Mucosa of gallbladder (tissue), 1 donor: Measurements from ENCODE around the gene DNAJA2. TPM values are rescaled to one million over a fixed set of nuclear protein-coding genes. Genes with fewer than 3 reads are reported as not detected.
"Not testable (repeated sequence)": the region's sequence is repeated elsewhere in the genome, so short reads cannot be mapped to it uniquely, and the experiment has no call there.

ENCODE experiments used
- DNase-seq: peaks from one replicate; pipeline ENCODE4 v3.0.0-alpha.2; 2020; ENCODE audit warnings: low spot score
- total RNA-seq: library from RNA; stranded (reverse); gene quantifications from one replicate; pipeline ENCODE4 v1.2.1, GENCODE V29; 2021
- donor health status: DM: no; HTN: no; CAD: no.

DNAJA2 gene
- total RNA-seq: 62.8 TPM

DNA sequence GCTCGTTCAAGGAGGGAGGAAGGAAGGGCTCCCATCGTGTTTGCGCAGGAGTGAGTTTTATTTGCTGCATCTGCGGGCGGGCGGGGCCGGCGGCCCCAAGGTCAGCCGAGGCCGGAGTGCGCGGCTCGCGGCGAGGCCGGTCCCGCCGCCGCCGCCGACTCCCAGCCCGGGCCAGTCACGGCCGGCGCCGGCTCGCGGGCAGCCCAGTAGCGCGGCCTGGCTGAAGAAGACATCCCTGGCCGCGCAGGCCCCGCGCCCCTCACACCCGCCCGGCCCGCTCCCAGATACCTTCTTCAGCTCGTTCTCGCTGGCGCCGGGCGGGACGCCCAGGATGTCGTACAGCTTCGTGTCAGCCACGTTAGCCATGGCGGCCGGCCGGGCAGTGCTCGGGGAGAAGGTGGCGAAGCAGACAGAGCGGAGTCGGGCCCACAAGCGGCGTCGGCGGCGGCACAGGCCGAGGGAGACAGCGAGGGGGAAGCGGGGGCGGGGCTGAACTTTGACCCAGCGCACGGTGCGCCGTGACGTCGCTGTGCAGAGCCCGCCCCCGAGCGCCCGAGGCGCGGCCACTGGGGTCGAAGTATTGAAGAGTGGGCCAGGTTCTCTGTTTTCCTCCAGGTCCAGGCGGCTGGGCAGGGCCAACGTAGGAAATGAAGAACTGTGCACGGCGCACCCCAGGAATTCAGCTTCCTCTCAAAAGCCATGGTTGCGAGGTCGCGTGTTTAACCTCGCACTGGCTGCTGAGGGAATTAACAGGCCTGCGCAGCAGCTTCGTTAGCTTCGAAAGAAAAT, at the start of gene DNAJA2:
Gene DNAJA2, minus strand, starts transcription at position 468 of the 789 bp plus-strand sequence. Its CDS starts 102 bp downstream, at position 366.
- DNase-seq: peak; percentile 94

DNA sequence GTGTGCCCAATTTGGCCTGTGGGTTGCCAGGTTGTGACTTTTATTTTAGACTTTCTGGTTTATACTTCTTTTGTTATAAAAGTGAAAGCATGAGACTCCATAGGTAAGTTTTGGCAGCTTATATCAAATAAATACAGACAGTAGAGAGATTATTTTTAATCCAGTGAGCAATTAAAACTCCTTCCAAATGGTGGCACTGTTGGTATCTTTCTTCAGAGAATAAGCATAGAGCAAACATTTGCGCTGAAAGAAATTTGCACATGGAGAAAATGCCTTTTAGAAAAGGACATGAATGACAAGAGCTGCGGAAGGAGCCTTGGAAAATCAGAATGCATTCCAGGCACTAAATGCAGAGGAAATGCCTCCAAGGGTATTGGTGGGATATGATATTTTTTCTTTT, 46.1 kb upstream of the DNAJA2 start:
- no peak for DNase-seq

DNA sequence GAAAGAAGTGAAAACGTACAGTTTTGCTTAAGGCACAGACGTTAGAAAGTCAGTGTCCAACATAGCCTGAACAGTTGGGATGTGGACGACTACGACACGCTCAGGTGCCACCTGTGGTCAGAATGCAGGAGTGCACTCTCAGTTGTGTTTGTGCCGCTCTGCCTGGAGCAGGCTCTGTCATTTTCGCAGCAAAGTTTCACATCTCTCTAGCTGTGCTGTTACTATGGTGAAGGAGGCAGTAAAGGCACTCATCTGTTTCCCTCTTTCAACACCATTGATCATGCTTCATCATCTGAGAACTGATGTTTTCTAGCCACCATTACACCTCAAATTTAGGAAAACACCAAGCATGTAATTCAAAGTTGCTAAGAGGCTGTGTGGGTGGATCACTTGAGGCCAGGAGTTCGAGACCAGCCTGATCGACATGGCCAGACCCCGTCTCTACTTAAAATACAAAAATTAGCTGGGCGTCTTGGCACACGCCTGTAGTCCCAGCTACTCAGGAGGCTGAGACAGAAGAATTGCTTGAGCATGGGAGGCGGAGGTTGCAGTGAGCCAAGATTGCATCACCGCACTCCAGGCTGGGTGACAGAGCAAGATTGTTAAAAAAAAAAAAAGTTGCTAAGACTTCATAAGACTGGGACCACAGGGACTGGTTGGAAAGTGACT, 44.9 kb upstream of the DNAJA2 start:
- peak; percentile 45 for DNase-seq

DNA sequence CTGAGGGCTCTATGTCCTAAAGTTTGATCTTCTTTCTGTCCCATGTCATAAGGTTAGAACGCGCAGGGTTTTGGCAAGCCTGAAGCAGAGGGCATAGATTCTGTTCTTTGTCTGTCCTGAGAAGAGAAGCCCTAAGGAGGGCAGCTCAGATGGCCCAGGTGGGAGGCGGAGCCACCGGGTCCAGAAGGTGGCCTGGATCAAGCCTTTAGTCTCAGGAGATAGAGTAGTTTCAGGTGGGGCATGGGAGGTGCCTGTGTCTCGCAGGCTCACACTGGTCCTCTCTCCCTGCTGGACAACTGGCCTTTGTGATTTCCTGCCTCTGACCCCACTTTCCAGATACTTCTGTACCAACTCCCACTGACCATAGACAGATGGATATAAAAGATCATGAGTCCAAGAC, 44.2 kb upstream of the DNAJA2 start:
- DNase-seq: no peak

DNA sequence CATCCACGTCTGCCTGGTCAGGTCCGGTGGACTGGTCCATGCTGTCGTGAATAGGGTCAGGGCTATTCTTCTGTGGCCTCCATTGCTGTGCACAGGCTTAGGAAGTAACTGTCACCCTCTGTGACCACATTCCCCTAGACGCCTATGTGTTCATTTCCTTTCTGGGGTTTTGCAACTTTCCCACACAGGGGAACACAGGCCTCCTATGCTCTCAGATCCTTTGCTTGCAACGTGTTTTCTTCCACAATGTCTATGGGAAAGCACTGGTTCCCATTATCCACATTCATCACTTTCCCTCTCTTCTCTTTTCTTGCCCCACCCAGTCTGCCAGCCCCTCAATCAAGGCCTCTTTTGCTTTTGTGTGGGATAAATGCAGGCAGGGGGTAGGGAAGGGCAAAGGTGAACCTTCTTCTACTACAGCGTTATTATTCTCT, 43.2 kb upstream of the DNAJA2 start:
- no peak for DNase-seq

DNA sequence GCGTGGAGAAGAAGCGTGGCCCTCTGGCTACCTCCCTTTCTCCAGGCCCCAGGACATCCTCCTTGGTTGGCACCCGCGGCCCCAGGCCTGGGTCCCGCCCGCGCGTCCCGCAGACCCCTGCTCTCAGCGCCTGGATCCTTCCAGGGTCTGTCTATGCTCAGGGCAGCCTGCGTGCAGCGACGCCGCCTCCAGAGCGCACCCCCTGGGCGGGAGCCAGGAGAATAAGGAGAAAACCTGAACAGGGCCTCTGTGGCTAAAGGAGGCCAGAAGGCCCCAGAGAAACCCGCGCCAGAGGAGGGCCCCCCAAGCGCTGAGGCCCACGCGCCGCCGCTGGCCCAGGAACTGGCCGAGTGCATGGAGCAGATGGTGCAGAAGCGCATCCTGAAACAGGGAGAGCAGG, 40.4 kb upstream of the DNAJA2 start:
- no peak for DNase-seq

DNA sequence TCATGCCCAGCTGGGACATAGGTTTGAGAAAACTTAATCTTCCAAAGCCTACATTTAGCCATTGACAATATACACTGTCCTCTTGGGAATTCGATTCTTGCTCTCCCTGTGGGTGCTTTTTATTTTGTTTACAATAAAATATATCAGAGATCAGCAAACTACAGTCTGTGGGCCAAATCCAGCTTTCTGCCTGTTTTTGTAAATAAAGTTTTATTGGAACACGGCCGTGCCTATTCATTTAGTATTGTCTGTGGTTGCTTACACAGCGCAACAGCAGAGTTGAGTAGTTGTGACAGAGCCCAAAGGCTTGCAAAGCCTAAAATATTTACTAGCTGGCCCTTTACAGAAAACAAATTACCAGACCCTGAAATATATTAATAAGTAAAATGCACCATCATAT, 39.7 kb upstream of the DNAJA2 start:
- no peak for DNase-seq

DNA sequence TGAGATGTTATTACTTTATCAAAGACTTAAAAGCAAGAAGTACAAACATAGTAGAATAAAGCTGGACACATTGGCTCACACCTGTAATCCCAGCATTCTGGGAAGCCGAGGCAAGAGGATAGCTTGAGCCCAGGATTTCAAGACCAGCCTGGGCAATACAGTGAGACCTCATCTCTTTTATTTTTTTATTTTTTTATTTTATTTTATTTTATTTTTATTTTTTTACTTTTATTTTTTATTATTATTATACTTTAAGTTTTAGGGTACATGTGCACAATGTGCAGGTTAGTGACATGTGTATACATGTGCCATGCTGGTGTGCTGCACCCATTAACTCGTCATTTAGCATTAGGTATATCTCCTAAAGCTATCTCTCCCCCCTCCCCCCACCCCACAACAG, 37.3 kb upstream of the DNAJA2 start:
- DNase-seq: not testable (repeated sequence)

DNA sequence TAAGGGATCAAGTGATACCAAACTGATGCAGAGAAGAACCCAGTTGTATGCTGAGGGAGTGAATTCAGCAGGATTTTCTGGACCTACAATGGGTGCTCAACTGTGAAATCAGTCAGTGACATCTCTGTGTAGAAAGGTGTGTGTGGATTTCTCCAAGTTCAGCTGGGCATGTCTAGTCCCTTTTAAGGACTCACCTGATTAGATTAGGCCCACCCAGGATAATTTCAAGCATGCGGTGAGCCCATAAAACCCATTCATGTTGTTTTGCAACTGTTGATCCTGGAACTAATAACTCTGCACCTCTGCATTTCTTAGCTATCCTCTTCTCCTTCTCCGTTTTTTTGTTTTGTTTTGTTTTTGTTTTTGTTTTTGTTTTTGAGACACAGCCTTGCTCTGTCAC, 35.1 kb upstream of the DNAJA2 start:
- no peak for DNase-seq

DNA sequence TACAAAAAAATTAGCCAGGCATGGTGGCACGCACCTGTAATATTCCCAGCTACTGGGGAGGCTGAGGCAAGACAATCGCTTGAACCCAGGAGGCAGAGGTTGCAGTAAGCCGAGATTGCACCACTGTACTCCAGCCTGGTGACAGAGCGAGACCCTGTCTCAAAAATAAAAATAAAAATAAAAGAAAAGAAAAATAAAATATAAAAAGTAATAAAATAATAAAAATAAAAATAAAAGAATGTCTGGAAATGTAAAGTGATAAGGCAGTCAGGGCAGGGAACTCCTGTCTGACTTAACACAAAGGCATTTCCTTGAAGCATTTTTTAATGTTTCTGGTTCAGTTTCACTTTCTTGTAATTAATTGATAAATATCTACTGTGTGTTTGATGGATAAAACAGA, 34.7 kb upstream of the DNAJA2 start:
- DNase-seq: no peak

DNA sequence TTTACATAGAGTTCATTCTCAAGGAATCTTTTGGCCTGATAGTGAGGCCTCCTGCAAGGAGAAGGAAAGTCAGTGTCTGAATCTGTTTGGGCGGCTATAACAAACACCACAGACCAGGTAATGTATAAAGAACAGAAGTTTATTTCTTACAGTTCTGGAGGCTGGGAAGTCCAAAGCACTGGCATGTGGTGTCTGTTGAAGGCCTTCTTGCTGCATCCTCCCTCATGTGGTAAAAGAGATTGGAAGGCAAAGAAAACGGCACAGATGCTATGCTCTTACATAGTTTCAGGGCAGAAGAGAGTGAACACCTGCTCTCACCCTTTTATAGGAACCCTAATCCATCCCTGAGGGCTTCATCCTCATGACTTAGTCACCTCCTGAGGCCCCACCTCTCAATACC, 31.2 kb upstream of the DNAJA2 start:
- DNase-seq: no peak

DNA sequence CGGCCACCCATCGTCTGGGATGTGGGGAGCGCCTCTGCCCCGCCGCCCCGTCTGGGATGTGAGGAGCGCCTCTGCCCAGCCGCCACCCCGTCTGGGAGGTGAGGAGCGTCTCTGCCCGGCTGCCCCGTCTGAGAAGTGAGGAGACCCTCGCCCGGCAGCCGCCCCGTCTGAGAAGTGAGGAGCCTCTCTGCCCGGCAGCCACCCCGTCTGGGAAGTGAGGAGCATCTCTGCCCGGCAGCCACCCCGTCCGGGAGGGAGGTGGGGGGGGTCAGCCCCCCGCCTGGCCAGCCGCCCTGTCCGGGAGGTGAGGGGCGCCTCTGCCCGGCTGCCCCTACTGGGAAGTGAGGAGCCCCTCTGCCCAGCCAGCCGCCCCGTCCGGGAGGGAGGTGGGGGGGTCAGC, 26.6 kb upstream of the DNAJA2 start:
- DNase-seq: not testable (repeated sequence)

DNA sequence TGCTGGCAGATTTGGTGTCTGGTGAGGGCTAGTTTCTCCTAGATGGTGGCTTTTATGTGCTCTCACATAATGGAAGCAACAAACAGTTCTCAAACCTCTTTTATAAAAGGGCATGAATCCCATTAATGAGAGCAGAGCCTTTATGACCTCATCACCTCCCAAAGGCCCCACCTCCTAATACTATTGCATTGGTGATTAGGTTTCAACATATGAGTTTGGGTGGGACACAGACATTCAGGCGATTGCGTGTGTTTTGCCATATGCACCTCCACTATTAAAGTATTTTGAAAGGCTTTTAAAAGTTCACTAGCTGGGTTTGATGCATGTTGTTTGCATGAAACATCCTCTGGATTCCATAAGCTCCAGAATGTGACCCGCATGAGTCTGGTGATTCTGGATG, 24.4 kb upstream of the DNAJA2 start:
- DNase-seq: no peak

DNA sequence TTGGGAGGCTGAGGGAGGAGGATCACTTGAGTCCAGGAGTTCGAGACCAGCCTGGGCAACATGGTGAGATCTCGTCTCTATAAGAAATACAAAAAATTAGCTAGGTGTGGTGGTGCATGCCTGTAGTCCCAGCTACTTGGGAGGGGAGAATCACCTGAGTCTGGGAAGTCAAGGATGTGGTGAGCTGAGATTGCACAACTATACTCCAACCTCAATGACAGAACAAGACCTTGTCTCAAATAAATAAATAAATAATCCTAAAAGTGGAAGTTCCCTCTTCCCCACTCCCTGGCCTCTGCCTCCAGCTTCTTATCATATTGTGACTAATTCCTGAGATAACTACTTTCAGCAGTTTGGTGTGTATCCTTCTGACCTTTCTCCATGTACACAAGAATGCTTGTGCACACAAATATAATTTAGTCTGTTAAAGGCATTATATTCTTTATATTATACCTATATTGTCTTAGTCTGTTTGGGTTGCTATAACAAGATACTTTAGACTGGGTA, 23.5 kb upstream of the DNAJA2 start:
- DNase-seq: no peak

DNA sequence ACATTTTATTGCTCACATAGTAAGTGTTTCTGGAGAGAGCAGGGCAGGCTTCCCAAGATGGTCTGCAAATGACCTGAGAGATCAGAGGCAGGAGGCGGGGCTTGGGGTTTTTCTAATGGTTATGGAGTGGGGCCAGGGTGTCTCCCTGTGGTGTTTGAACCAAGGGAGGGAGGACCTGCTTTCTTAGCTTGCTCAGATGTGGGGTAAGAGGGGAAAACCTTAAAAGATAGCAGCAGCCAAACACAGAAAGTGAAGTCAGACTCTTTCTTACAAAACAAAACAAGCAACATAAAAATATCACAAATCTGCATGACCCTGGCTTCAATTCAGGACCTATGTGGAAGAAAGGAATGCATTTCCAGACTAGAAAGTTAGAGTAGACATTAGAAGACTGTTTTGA, 22.9 kb upstream of the DNAJA2 start:
- DNase-seq: no peak

DNA sequence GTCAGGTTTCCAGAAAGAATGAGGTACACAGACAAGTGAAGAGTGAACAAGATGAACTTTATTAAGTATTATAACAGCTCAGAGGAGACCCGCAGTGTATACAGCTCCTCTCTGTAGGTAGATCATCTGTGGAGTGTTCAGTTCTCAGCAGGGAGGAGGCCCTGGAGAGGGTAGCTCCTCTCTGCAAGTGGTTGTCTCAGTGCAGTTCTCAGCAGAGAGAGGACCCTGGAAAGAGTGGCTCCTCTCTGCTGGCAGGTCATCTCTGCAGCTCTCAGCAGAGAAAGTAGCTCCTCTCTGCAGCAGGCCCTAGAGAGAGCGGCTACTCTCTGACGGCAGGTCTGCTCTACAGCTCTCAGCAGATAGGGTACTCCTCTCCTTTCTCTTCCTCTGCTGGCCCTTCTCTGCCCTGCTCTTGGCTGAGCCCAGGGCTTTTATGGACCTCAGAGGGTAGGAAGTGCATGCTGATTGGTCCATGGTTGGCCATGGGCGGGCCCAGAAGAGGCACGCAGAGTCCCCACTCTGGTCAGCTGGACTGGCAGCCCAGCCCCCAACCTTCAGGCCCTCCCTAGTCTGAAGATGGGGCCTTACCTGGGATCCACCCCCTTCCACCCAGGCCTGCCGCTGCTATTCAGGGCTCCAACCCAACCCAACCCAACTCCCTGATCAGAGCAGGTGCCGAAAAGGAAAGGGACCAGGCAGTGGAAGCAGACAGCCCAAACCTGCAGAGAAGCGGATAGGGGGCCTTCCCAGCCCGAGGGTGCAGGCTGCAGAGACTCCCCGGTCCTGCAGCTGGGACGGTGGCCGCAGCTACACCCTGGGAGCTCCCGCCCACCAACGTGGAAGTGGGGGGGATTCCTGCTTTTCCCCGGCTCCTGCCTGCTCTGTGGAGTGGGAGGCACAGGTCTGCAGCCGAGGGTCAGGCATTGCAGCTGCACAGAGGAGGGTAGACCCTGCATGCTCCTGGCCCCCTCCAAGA, 18.5 kb upstream of the DNAJA2 start:
- DNase-seq: no peak

DNA sequence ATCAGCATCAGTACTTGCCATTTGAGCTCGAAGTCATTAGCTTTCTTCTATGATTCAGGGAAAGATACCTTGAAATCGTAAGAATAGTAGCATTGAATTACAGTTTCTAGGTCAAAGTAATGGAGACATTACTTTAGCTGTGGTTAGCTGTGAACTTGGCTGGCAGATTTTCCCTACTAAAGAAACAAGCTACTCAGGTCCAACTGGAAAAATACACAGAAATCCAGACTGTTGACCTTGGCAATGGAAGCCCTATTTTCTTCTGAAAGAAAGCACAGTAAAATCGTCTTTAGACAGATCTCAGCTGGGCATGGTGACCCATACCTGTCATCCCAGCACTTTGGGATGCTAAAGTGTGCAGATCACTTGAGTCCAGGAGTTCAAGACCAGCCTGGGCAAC, 13.4 kb upstream of the DNAJA2 start:
- DNase-seq: no peak

DNA sequence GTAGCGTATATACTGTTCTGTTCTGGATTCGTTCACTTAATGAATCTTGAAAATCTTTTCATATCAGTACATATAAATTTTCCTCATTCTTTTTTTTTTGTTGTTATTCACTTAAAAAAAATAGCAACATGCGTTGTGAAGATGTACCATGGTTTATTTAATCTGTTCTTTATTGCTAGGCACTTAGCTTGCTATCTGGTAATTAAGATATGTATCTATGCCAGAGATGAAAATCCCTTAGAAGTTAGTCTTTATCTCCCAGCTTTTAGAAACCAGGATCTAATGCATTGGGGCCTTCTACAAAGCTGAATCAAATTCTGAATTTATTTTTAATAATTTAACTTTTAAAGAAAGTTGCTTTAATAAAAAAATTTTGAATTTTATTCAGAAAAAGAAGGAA, 13.0 kb upstream of the DNAJA2 start:
- DNase-seq: no peak

DNA sequence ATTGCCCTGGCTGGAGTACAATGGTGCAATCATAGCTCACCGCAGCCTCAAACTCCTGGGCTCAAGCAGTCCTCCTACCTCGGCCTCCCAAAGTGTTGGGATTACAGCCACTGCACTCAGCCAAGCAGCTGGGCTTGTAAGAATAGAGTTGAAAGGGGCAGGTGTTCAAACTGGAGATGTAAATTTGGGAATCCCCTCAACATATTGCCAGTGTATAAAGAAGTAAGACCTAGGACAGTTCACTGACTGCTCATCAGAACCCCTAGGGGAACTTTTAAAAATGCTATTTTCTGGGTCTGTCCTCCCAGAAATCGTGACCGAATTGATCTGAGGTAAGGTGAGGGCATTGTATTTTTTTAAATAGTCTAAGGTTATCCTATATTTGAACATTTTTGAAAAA, 8.9 kb upstream of the DNAJA2 start:
- DNase-seq: no peak

DNA sequence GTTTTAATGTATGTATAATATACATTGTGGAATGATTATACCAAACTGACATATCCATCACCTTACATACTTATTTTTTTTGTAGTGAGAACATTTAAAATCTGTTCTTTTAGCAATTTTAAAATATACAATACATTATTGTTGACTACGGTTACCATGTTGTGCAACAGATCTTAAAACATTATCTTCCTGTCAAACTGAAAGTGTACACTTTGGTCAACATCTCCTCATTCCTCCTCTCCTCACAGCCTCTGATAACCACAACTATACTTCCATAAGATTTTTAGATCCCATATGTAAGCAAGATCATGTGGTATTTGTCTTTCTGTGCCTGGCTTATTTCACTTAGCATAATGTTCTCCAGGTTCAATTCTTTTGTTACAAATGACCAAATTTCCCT, 7.5 kb upstream of the DNAJA2 start:
- DNase-seq: no peak

DNA sequence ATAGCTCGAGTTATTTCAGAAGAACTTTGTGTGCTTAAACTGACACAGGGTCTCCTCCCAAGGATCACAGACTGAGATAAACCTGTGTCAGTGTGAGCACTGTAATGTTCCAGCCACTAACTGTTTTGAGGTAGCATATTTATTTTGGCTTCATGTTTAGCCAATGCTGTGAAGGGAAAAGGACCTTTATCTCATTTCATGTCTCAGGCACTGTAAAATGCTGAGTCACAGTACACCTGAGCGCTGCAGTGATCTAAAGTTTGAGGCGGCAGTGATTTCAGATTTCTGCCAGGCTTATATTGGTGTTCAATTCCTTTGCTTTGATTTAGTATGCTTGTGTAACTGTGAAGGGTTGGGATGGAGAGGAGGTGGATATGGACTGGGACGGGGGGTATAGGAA, 3.1 kb upstream of the DNAJA2 start:
- DNase-seq: peak; percentile 14

DNA sequence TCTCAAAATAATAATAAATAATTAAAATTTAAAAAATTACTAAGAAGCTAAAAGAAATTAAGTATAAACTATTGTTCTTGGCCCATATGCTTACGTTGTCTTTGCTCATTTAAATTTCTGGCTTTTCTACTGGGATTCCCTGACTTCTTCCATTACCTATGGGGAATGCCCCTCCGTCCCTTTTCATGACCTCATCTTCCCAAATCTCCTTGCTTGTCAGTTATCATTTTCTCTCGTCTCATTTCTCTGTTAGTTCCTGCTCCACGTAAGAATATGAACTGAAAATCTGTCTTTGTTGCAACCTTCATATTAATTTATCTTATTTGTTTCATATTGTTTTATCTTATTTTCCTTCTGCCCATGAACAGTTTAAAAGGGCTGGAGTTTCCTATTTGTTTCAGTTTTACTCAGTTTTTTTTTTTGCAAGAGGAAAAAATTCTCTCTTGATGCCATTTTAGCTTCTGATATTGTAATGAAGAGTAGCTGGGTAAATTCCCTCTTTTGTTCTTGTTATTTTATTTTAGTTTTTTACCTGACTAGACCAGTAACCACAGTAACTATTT, 2.5 kb upstream of the DNAJA2 start:
- no peak for DNase-seq
